Osteoblast (primary cell): ENCODE data around the gene CERS5. TPM values are rescaled to one million over a fixed set of nuclear protein-coding genes. Genes with fewer than 3 reads are reported as not detected.
"Not testable (repeated sequence)": the region's sequence is repeated elsewhere in the genome, so short reads cannot be mapped to it uniquely, and the experiment has no call there.

ENCODE experiments used
- DNase-seq: peaks from one replicate; pipeline ENCODE4 v3.0.0; 2011; ENCODE audit warnings: low spot score, mixed read lengths; ENCODE audit not compliant: insufficient read length; ENCODE audit errors: missing footprints
- H2AFZ ChIP-seq: 2 replicates; pipeline ENCODE4 v1.6.0; 2011; ENCODE audit warnings: mild to moderate bottlenecking, low read length
- H3K27ac ChIP-seq: 2 replicates; pipeline ENCODE4 v1.5.1; 2011; ENCODE audit warnings: mild to moderate bottlenecking, low read depth, low read length, moderate library complexity
- H3K27me3 ChIP-seq: 2 replicates; pipeline ENCODE4 v1.6.0; 2012; ENCODE audit warnings: mild to moderate bottlenecking, control low read depth, inconsistent platforms, low read length, moderate library complexity; ENCODE audit not compliant: insufficient read depth
- H3K36me3 ChIP-seq: 2 replicates; pipeline ENCODE4 v1.5.1; 2011; ENCODE audit warnings: mild to moderate bottlenecking, low read length, control low read depth, moderate library complexity; ENCODE audit not compliant: insufficient read depth
- H3K4me1 ChIP-seq: 2 replicates; pipeline ENCODE4 v1.5.1; 2011; ENCODE audit warnings: mild to moderate bottlenecking, low read length, control low read depth, moderate library complexity; ENCODE audit not compliant: insufficient read depth
- H3K4me2 ChIP-seq: 2 replicates; pipeline ENCODE4 v1.6.0; 2011; ENCODE audit warnings: mild to moderate bottlenecking, low read length; ENCODE audit not compliant: insufficient read depth
- H3K4me3 ChIP-seq: fragments of 200-600 bp; sonication (generic); 3 replicates; pipeline ENCODE4 v1.5.1; 2012; ENCODE audit warnings: mild to moderate bottlenecking, low read length, inconsistent platforms; ENCODE audit not compliant: insufficient read depth
- H3K79me2 ChIP-seq: 2 replicates; pipeline ENCODE4 v1.6.0; 2012; ENCODE audit warnings: mild to moderate bottlenecking, low read length, control low read depth, inconsistent platforms; ENCODE audit not compliant: insufficient read depth
- H3K9me3 ChIP-seq: 2 replicates; pipeline ENCODE4 v1.5.1; 2011; ENCODE audit warnings: low read depth, low read length, control low read depth
- H4K20me1 ChIP-seq: 2 replicates; pipeline ENCODE4 v1.6.0; 2012; ENCODE audit warnings: mild to moderate bottlenecking, low read length, control low read depth; ENCODE audit not compliant: insufficient read depth
- total RNA-seq: library from RNA; depleted of rRNA; stranded (reverse); fragments of >200 nt; gene quantifications from 2 replicates; pipeline ENCODE4 v1.2.3, GENCODE V29; 2012
- TF ChIP-seq, protein P1 (sequence below): IDR thresholded peaks from 2 replicates; pipeline ENCODE4 v1.5.1; 2011; ENCODE audit warnings: mild to moderate bottlenecking, low read depth, low read length, moderate library complexity; ENCODE audit errors: extremely low read depth

The CERS5 gene
- total RNA-seq, 1 donor, result 33.7 TPM

DNA sequence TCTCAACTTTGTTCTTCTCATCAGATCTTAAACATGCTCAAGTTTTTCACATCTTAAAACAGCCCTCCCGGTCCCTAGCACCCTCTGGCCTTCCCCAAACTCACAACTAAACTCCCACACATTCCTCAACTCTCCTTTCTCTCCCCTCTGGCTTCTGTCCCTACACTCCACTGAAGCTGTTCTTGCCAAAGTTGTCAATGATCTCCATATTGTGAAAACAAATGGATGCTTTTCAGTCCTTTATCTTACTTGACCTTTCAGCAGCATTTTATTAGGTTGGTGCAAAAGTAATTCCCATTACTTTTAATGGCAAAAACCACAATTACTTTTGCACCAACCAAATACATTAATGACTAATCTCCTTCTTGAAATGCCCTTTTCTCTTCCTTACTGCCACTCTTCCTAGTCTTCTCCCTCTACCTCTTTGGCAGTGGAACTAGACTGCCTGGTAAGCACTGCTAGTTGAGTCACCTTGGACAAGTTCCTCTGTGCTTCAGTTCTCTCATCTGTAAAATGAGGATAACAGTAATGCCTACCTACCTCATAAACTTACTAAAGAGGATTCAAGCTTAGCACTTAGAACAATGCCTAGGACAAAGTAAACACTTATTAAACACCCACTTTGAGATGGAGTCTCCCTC, 16.0 kb downstream of the CERS5 start:
- no peaks in the 10 kb centered on the region for H3K9me3 ChIP-seq
- peaks cover 7% of the 10 kb centered on the region for H3K4me1 ChIP-seq
- peaks cover 27% of the 10 kb centered on the region for H4K20me1 ChIP-seq
- no peak overlapping the region for H3K27ac ChIP-seq
- H2AFZ ChIP-seq, result no peak overlapping the region
- no peak overlapping the region for H3K4me2 ChIP-seq
- TF ChIP-seq, protein P1, sequence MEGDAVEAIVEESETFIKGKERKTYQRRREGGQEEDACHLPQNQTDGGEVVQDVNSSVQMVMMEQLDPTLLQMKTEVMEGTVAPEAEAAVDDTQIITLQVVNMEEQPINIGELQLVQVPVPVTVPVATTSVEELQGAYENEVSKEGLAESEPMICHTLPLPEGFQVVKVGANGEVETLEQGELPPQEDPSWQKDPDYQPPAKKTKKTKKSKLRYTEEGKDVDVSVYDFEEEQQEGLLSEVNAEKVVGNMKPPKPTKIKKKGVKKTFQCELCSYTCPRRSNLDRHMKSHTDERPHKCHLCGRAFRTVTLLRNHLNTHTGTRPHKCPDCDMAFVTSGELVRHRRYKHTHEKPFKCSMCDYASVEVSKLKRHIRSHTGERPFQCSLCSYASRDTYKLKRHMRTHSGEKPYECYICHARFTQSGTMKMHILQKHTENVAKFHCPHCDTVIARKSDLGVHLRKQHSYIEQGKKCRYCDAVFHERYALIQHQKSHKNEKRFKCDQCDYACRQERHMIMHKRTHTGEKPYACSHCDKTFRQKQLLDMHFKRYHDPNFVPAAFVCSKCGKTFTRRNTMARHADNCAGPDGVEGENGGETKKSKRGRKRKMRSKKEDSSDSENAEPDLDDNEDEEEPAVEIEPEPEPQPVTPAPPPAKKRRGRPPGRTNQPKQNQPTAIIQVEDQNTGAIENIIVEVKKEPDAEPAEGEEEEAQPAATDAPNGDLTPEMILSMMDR, result no peak
- H3K27me3 ChIP-seq, result no peaks in the 10 kb centered on the region
- peak; percentile 88 for DNase-seq
- H3K36me3 ChIP-seq, result no peaks in the 10 kb centered on the region
- H3K79me2 ChIP-seq, result peaks cover 83% of the 10 kb centered on the region
- H3K4me3 ChIP-seq, result no peak overlapping the region

DNA sequence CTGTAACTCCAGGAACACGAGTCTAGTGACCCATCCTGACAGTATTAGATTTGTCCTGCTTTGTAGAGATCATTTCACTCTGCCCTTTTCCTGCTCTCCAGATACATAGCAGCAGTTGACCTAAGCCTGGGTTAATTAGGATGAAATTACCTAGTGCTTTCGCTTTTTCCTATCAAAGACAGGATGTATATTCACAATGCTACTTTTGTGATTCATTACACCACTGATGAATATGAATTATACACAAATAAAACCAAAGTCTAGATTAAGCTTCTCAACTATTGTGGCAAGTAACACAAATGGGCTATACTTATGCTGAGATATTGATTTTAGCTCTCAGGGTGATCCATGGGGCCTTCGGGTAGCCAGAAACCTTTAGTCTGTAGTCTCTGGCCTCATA, 17.9 kb downstream of the CERS5 start:
- TF ChIP-seq, protein P1, result no peak
- H3K79me2 ChIP-seq, result peaks cover 88% of the 10 kb centered on the region
- H4K20me1 ChIP-seq, result peaks cover 27% of the 10 kb centered on the region

DNA sequence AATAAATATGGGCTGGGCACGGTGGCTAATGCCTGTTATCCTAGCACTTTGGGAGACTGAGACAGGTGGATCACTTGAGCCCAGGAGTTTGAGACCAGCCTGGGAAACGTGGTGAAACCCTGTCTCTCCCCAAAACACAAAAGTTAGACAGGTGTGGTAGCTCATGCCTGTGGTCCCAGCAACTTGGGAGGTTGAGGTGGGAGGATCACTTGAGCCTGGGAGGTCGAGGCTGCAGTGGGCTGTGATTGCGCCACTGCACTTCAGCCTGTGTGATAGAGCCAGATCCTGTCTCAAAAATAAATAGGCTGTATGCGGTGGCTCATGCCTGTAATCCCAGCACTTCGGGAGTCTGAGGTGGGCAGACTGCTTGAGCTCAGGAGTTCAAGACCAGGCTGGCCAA, 19.2 kb downstream of the CERS5 start:
- H3K9me3 ChIP-seq, H3K4me3 ChIP-seq, H3K27me3 ChIP-seq, H3K27ac ChIP-seq, H2AFZ ChIP-seq, H3K36me3 ChIP-seq, H3K4me1 ChIP-seq, DNase-seq, H3K4me2 ChIP-seq: not testable (repeated sequence)
- H3K79me2 ChIP-seq, result peaks cover 85% of the 10 kb centered on the region
- peaks cover 31% of the 10 kb centered on the region for H4K20me1 ChIP-seq

More for the DNA sequence above, 17.9 kb downstream of the CERS5 start:
- DNase-seq, result no peak
- H3K4me2 ChIP-seq, result no peak overlapping the region
- H3K27ac ChIP-seq, result no peak overlapping the region
- H2AFZ ChIP-seq, result no peak overlapping the region
- H3K4me1 ChIP-seq, result peaks cover 7% of the 10 kb centered on the region
- H3K4me3 ChIP-seq, result no peak overlapping the region
- H3K27me3 ChIP-seq, result no peaks in the 10 kb centered on the region
- no peaks in the 10 kb centered on the region for H3K36me3 ChIP-seq
- H3K9me3 ChIP-seq, result no peaks in the 10 kb centered on the region

DNA sequence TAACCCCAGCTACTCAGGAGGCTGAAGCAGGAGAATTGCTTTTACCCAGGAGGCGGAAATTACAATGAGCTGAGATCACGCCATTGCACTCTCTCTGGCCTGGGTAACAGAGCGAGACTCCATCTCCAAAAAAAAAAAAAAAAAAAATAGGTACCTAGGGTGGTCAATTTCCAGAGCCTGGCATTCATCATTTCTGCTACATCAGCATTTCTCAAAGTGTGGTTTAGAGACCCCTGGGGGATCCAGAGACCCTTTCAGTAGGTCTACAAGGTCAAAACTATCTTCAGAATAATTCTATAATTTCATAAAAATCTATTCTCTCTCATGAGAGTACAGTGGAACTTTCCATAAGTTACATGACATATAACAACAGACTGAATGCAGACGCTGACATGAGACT, 19.9 kb downstream of the CERS5 start:
- Histone ChIP-seq H4K20me1 (peaks cover 29% of the 10 kb centered on the region), H3K4me1 (peaks cover 7% of the 10 kb centered on the region), H2AFZ (no peak overlapping the region), H3K4me2 (no peak overlapping the region), H3K4me3 (no peak overlapping the region), H3K9me3 (no peaks in the 10 kb centered on the region), H3K27ac (no peak overlapping the region), H3K79me2 (peaks cover 85% of the 10 kb centered on the region), H3K36me3 (peaks cover 9% of the 10 kb centered on the region), H3K27me3 (no peaks in the 10 kb centered on the region)
- TF ChIP-seq, protein P1, result no peak
- no peak for DNase-seq
